Measurements from ENCODE around the gene TBC1D24. TPM values are rescaled to one million over a fixed set of nuclear protein-coding genes. Genes with fewer than 3 reads are reported as not detected.

The TBC1D24 gene
- polyA plus RNA-seq, 1 of the 3 experiments (the other 2 are of a cell fraction): 6.7 TPM

- no peak overlapping the region for H3K9ac ChIP-seq
- peaks cover 0 to 16% of the 10 kb centered on the region in 2 experiments for H3K36me3 ChIP-seq (replicated peaks in 1 of 2; ENCODE audit: control insufficient read depth in 1 of 2, insufficient read depth in 2 of 2, low read length in 1 of 2)
- no peaks in the 10 kb centered on the region for H3K79me2 ChIP-seq (ENCODE audit: insufficient read depth)
- no peaks in the 10 kb centered on the region for H3F3A ChIP-seq (replicated peaks; ENCODE audit: insufficient read depth)
- H2AFZ ChIP-seq (ENCODE audit: low read depth): no peak overlapping the region
- TF ChIP-seq GABPA (IDR thresholded peaks at IDR 0.05; ENCODE audit: low read depth) (no peak), FOXJ3 (CRISPR knock-in tag; IDR thresholded peaks at IDR 0.05) (no peak), POLR2AphosphoS5 (IDR thresholded peaks at IDR 0.05; ENCODE audit: low read depth, low read length) (no peak)
- TF ChIP-seq, protein P1, sequence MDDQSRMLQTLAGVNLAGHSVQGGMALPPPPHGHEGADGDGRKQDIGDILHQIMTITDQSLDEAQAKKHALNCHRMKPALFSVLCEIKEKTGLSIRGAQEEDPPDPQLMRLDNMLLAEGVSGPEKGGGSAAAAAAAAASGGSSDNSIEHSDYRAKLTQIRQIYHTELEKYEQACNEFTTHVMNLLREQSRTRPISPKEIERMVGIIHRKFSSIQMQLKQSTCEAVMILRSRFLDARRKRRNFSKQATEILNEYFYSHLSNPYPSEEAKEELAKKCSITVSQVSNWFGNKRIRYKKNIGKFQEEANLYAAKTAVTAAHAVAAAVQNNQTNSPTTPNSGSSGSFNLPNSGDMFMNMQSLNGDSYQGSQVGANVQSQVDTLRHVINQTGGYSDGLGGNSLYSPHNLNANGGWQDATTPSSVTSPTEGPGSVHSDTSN (IDR thresholded peaks at IDR 0.05): no peak
- H3K4me3 ChIP-seq (ENCODE audit: low read depth in 2 of 2, low read length in 1 of 2): no peak overlapping the region
- no peak overlapping the region for H3K4me2 ChIP-seq
- no peaks in the 10 kb centered on the region for H3K9me2 ChIP-seq
- H3K9me3 ChIP-seq: no peaks in the 10 kb centered on the region
- no peaks in the 10 kb centered on the region for H3K27me3 ChIP-seq (ENCODE audit: insufficient read depth)
- ChIA-PET CTCF (interaction anchor here (1.0 to 1.3 kb wide), 3 partner anchors 14 to 68 kb away, joined by 3 read pairs; partner anchors contain the start of gene TEDC2), POLR2A (interaction anchor here (0.6 to 0.8 kb wide), 2 partner anchors 14 to 28 kb away, joined by 5 to 6 read pairs; no protein-coding TSS in a partner anchor)
- H4K20me1 ChIP-seq (ENCODE audit: insufficient read depth): 0 out of 2 replicates have a peak, but pooled peaks cover 4% of the 10 kb centered on the region
- 95% methylated on average over 46 of the region's 62 CpGs for WGBS (ENCODE audit: low lambda C conversion rate)
- DNase-seq: no peak
- H3K27ac ChIP-seq (ENCODE audit: low read depth in 2 of 2, low read length in 1 of 2): peak overlapping the region in 1 of 2 experiments; percentile 72; a peak in 1 of 4 replicates
- H3K4me1 ChIP-seq (ENCODE audit: control insufficient read depth in 1 of 2, insufficient read depth in 2 of 2, low read depth in 1 of 2, low read length in 1 of 2): peaks cover 0 to 22% of the 10 kb centered on the region in 2 experiments; a peak in 1 of 4 replicates
Measured at GRCh38 chr16:2496223-2497115, 21.5 kb downstream of the TBC1D24 start.

- 88% methylated on average over 4 of the region's 21 CpGs for WGBS (ENCODE audit: low lambda C conversion rate)
- Histone ChIP-seq H3K9ac (no peak overlapping the region), H3K4me3 (ENCODE audit: low read depth in 2 of 2, low read length in 1 of 2) (no peak overlapping the region), H3K27me3 (ENCODE audit: insufficient read depth) (no peaks in the 10 kb centered on the region), H3F3A (replicated peaks; ENCODE audit: insufficient read depth) (no peaks in the 10 kb centered on the region), H3K79me2 (ENCODE audit: insufficient read depth) (no peaks in the 10 kb centered on the region), H3K4me1 (ENCODE audit: control insufficient read depth in 1 of 2, insufficient read depth in 2 of 2, low read depth in 1 of 2, low read length in 1 of 2) (peaks cover 0 to 27% of the 10 kb centered on the region in 2 experiments; a peak in 1 of 4 replicates), H3K4me2 (no peak overlapping the region), H4K20me1 (ENCODE audit: insufficient read depth) (0 out of 2 replicates have a peak, but pooled peaks cover 4% of the 10 kb centered on the region), H2AFZ (ENCODE audit: low read depth) (no peak overlapping the region), H3K36me3 (replicated peaks in 1 of 2; ENCODE audit: control insufficient read depth in 1 of 2, insufficient read depth in 2 of 2, low read length in 1 of 2) (peaks cover 0 to 16% of the 10 kb centered on the region in 2 experiments), H3K27ac (ENCODE audit: low read depth in 2 of 2, low read length in 1 of 2) (peak overlapping the region in 1 of 2 experiments; percentile 72; a peak in 2 of 4 replicates), H3K9me3 (no peaks in the 10 kb centered on the region), H3K9me2 (no peaks in the 10 kb centered on the region)
- peak; percentile 51 for DNase-seq
- no peak for TF ChIP-seq CTCF (IDR thresholded peaks at IDR 0.05)
- TF ChIP-seq USF1 (IDR thresholded peaks at IDR 0.05; ENCODE audit: borderline replicate concordance, low read depth): no peak
- TF ChIP-seq, protein P1 (IDR thresholded peaks at IDR 0.05): no peak
- no peak for TF ChIP-seq MEF2A (IDR thresholded peaks at IDR 0.05; ENCODE audit: borderline replicate concordance, low read depth)
- no peak for TF ChIP-seq RCOR1 (IDR thresholded peaks at IDR 0.05; ENCODE audit: low read length)
- ChIA-PET POLR2A (interaction anchor here (0.8 kb wide), 1 partner anchor 28 kb away, joined by 5 read pairs; no protein-coding TSS in a partner anchor), CTCF (interaction anchor here (1.0 to 1.3 kb wide), 4 partner anchors 14 to 157 kb away, joined by 3 read pairs; partner anchors contain the start of genes ABCA3 and TEDC2)
Measured at GRCh38 chr16:2497116-2497630, 22.2 kb downstream of the TBC1D24 start.
